Gastrocnemius medialis (tissue), 4 donors: ENCODE results near the gene CLPSL1.

Experiments
- CTCF ChIP-seq, 5 experiments: fragments of 450-650 bp in 3 of 5; fragments of 200-600 bp in 2 of 5; sonication (generic) in 2 of 5; IDR thresholded peaks in 4 of 5; conservative IDR thresholded peaks in 1 of 5; 1 replicate in 4 of 5; 2 replicates in 1 of 5; pipeline ENCODE4 v1.5.1; 2016 to 2019; ENCODE audit warnings: antibody characterized with exemption in 5 of 5, mild to moderate bottlenecking in 3 of 5, moderate library complexity in 3 of 5
- POLR2A ChIP-seq, 2 donors: fragments of 450-650 bp; IDR thresholded peaks; one replicate each; pipeline ENCODE4 v1.6.1; 2017; ENCODE audit warnings: antibody characterized with exemption in 2 of 2, mild to moderate bottlenecking in 2 of 2, moderate library complexity in 2 of 2

- TF ChIP-seq CTCF (IDR thresholded peaks at IDR 0.05 in 4 of 5, conservative IDR thresholded peaks at IDR 0.05 in 1 of 5) (no peak), POLR2A (IDR thresholded peaks at IDR 0.05) (no peak)
Observed at GRCh38 chr6:35824552-35825192, 43.9 kb downstream of the CLPSL1 start.
